HG02970 (cell line): ENCODE results near the gene CAMTA1.
"Not testable (repeated sequence)": the region's sequence is repeated elsewhere in the genome, so short reads cannot be mapped to it uniquely, and the experiment has no call there.

Experiments used
- ATAC-seq: cut with Tn5 transposase; IDR thresholded peaks from one replicate; pipeline ENCODE4 v1.9.1; 2021; ENCODE audit warnings: mild to moderate bottlenecking, moderate library complexity, moderate number of reproducible peaks; ENCODE audit not compliant: unreplicated experiment, low FRiP score

Gene CAMTA1

GRCh38 chr1:7363450-7363849 lies 578.2 kb downstream of the CAMTA1 start:
- no peak for ATAC-seq

GRCh38 chr1:7365706-7366105 lies 580.5 kb downstream of the CAMTA1 start:
- ATAC-seq, result no peak

GRCh38 chr1:7366286-7366954 lies 581.2 kb downstream of the CAMTA1 start:
- no peak for ATAC-seq

GRCh38 chr1:7366955-7367665 lies 581.9 kb downstream of the CAMTA1 start:
- no peak for ATAC-seq

- ATAC-seq, result no peak
These were observed 584.6 kb downstream of the CAMTA1 start for GRCh38 chr1:7369866-7370265.

- no peak for ATAC-seq
These were observed 586.7 kb downstream of the CAMTA1 start for GRCh38 chr1:7371926-7372325.

GRCh38 chr1:7372477-7373120 lies 587.3 kb downstream of the CAMTA1 start:
- no peak for ATAC-seq

- no peak for ATAC-seq
These were observed 588.0 kb downstream of the CAMTA1 start for GRCh38 chr1:7373251-7373650.

GRCh38 chr1:7373876-7374562 lies 588.8 kb downstream of the CAMTA1 start:
- ATAC-seq, result no peak

- ATAC-seq, result no peak
These were observed 589.4 kb downstream of the CAMTA1 start for GRCh38 chr1:7374563-7375160.

- ATAC-seq, result no peak
These were observed 590.1 kb downstream of the CAMTA1 start for GRCh38 chr1:7375329-7375728.

GRCh38 chr1:7375781-7376660 lies 590.8 kb downstream of the CAMTA1 start:
- no peak for ATAC-seq

GRCh38 chr1:7376676-7377075 lies 591.4 kb downstream of the CAMTA1 start:
- ATAC-seq, result no peak

- ATAC-seq, result no peak
These were observed 593.3 kb downstream of the CAMTA1 start for GRCh38 chr1:7378346-7379130.

GRCh38 chr1:7379441-7379971 lies 594.3 kb downstream of the CAMTA1 start:
- ATAC-seq, result no peak

GRCh38 chr1:7380068-7380467 lies 594.8 kb downstream of the CAMTA1 start:
- ATAC-seq, result not testable (repeated sequence)

- ATAC-seq, result no peak
These were observed 595.5 kb downstream of the CAMTA1 start for GRCh38 chr1:7380712-7381111.

GRCh38 chr1:7381729-7382128 lies 596.5 kb downstream of the CAMTA1 start:
- ATAC-seq, result not testable (repeated sequence)

GRCh38 chr1:7382971-7383370 lies 597.7 kb downstream of the CAMTA1 start:
- ATAC-seq, result no peak
